GM18526 (cell line): Measurements from ENCODE around the gene HERC2.
"Not testable (repeated sequence)": the region's sequence is repeated elsewhere in the genome, so short reads cannot be mapped to it uniquely, and the experiment has no call there.

Source experiments
- POLR2A ChIP-seq: IDR thresholded peaks from 3 replicates; pipeline ENCODE4 v1.6.1; 2011; ENCODE audit not compliant: insufficient read length; ENCODE audit errors: extremely low read depth

HERC2 gene

DNA sequence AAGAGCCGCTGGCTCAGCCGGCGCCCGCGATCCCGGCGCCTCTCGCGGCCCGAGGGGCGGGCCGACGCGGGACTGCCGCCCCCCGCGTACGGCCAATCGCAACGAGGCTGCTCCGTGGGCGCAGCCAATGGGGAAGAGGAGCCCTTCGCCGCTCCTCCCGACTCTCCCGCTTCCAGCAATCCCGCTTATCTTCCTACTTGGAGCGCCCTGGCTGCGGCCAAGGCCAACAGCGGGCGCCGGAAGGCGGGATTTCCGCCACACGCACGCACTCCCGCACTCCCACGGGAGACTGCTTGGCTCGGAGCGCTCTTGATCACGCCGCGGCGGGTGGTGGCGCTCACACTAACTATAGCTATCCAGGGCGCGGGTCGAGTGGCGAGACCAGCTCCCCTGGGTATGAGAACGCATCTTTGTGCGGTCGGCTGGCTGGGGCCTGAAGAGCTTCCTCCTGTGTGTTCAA lies at the start of gene HERC2:
TSS of gene HERC2 (minus strand) at position 51 of the 460 bp plus-strand sequence. CDS start 746 bp downstream, outside the sequence.
- TF ChIP-seq POLR2A = not testable (repeated sequence)

DNA sequence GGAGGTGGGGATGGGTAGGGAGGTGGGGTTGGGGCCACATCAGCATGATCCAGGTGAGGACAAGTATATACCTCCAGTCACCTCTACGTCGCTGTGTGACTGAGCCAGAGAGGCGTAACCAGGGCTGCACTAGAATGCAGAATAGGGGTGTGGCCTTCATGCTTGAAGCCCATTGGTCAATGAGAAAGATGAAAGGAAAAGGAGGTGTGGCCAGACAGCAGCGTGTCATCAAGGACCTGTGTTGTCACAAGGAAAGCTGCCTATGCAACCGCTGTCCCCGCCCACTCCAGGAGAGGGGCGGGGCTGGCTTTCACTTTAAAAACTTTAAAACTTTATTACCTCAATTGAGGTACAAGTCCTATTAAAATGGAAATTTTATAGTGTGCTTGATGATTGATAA lies 36.0 kb upstream of the HERC2 start, which contains the start of gene GOLGA6L24:
TSS of gene GOLGA6L24 (minus strand) at position 101 of the 400 bp plus-strand sequence. CDS start at position 40, 61 bp downstream.
- TF ChIP-seq POLR2A = not testable (repeated sequence)

- TF ChIP-seq POLR2A = no peak
Measured at GRCh38 chr15:28289694-28290463, 32.1 kb downstream of the HERC2 start.

- no peak for TF ChIP-seq POLR2A
Measured at GRCh38 chr15:28286031-28286430, 35.9 kb downstream of the HERC2 start.

- TF ChIP-seq POLR2A = no peak
Measured at GRCh38 chr15:28281876-28282275, 40.1 kb downstream of the HERC2 start.

DNA sequence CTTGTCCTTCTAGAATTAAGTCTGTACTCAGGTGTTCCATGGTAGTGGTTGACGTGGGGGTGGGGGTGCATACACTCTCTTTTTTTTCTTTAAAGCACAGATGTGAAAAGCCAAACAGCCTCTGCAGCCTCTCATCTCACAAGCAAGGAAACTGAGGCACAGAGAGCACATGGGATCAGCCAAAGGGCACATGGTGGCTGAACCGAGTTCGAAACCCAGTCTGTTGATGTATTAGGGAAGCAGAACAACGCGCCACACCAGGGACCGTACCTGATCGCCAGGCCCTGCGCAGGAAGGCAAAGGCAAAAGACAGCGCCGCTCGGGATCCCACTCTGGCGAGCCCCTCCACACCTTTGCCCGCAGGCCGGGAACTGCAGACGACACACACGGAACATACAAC lies 47.3 kb downstream of the HERC2 start:
- no peak for TF ChIP-seq POLR2A

GRCh38 chr15:28273873-28274610 lies 47.9 kb downstream of the HERC2 start:
- no peak for TF ChIP-seq POLR2A

DNA sequence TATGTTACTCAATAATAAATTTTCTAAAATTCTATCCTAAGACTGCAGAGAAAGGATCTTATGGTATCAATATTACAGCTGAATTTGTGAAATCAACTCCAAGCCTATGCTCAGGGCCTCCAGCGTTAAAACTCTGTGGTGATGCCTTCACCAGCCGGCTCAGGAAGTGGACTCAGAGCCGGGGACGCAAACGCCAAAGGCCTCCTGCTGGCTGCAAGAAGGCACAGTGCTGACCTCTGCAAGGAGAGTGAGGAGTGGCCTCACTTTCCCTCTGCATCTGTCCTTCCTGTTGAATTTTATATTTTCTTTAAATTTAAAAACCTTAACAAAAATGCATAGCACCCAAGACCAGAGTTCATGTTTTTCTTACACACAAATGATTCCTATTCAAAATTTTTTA lies 48.5 kb downstream of the HERC2 start:
- no peak for TF ChIP-seq POLR2A

- TF ChIP-seq POLR2A = no peak
Measured at GRCh38 chr15:28272587-28272986, 49.4 kb downstream of the HERC2 start.

GRCh38 chr15:28271697-28272260 lies 50.2 kb downstream of the HERC2 start:
- no peak for TF ChIP-seq POLR2A

DNA sequence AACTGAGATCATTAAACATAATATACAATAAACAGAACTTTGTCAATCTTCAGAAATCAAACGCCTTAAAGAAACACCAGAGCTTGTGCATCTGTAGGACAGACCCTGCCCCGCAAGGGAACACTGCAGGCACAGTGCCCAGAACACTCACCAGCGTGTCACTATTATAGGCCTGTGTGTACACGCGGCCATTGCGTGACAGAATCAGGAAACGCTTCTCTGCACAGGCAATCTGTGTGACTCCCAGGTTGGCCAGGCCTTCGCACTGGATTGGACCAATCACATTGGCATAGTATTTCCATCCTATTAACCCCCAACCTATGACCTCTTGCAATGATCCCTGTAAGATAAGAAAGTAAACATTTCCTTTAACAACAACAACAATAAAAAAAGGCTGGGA lies 52.9 kb downstream of the HERC2 start:
- no peak for TF ChIP-seq POLR2A

DNA sequence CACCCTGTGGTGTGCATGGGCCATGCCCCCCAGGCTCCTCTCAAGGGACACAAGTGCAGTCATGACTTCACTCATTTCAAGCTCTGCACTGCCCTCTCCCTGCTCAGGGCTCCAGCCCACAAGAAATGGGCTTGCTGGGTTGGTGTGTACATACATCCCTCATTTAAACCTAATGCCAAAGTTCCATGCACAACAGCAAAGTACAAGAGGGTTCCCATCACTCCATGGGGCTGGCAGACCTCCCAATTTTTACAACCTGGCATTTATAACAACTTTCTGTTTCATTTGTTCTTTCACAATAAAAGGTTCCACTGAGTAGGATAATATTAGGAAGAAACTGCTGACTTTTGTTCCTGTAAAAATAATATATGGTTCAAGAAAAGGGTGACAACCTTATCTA lies 54.3 kb downstream of the HERC2 start:
- TF ChIP-seq POLR2A = no peak

DNA sequence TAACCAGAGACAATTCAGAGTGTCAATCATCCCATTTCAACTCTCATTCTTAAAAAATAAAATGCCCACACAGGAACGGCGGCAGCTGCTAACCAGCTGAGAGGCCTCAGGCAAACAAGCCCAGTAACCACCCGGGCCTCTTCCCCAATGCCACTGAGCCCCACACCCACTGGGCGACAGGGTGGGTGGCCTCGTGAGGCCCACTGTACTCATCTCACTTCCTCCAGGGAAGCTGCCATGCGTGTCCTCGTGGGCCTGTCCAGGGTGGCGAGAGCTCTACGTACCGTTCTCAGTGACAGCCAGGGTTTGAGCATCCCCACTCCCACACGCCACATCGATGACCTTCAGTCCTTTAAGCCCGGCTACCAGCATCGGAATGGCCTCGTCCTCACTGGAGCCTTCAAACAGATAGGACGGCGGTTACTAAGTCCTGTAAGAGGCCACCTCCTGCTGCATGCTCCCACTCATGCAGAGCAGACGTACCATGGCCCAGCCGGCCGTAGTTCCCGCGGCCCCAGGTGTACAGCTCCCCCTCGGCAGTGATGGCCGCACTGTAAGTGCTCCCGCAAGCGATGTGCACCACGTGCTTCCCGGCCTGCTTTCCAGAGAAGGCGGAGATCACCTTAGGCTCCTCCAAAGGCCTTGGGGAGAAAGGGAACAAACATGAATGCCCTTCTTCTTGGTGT lies 56.5 kb downstream of the HERC2 start:
- no peak for TF ChIP-seq POLR2A

DNA sequence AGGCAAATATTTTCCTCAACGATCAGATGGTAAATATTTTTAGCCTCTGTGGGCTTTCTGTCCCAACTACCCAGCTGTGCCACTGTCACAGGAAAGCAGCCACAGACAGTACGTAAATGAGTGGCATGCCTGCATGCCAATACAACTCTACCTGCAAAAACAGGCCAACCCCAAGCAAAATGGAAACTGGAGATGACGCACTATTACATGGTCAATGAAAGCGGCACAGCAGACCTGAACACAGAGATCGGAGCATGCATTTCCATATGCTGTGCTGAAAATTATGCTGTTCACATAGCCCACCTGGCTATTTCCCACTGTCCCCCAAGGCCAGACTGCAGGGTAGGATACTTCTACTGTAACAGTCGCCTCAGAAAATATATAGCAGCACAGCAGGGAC lies 57.8 kb downstream of the HERC2 start:
- TF ChIP-seq POLR2A = no peak

- TF ChIP-seq POLR2A = no peak
Measured at GRCh38 chr15:28262438-28262837, 59.5 kb downstream of the HERC2 start.
